ENCODE results near the gene CKS1B.

GRCh38 chr1:154975409-154976059 lies 1.1 kb downstream of the CKS1B start:
- no peak for TF ChIP-seq CTCF (IDR thresholded peaks at IDR 0.05; ENCODE audit: low read depth, low read length, missing input control)
- TF ChIP-seq REST (IDR thresholded peaks at IDR 0.05): no peak
- no peak for TF ChIP-seq SP1 (IDR thresholded peaks at IDR 0.05)
- no peak for TF ChIP-seq FOXA1 (IDR thresholded peaks at IDR 0.05)
- no peak for TF ChIP-seq TAF1 (conservative IDR thresholded peaks at IDR 0.05)
- no peak for TF ChIP-seq GABPA (IDR thresholded peaks at IDR 0.05 in 1 of 2, conservative IDR thresholded peaks at IDR 0.05 in 1 of 2)
- no peak for TF ChIP-seq JUND (IDR thresholded peaks at IDR 0.05)
- peak; percentile 32 for TF ChIP-seq YY1 (IDR thresholded peaks at IDR 0.05)
- TF ChIP-seq RAD21 (IDR thresholded peaks at IDR 0.05): no peak
- TF ChIP-seq FOXA2 (IDR thresholded peaks at IDR 0.05): no peak
- no peak for TF ChIP-seq ZBTB33 (IDR thresholded peaks at IDR 0.05)
- TF ChIP-seq, protein P1, sequence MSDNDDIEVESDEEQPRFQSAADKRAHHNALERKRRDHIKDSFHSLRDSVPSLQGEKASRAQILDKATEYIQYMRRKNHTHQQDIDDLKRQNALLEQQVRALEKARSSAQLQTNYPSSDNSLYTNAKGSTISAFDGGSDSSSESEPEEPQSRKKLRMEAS (IDR thresholded peaks at IDR 0.05): no peak
